ENCODE measurements around the gene UBE2S.

Gene UBE2S

DNA sequence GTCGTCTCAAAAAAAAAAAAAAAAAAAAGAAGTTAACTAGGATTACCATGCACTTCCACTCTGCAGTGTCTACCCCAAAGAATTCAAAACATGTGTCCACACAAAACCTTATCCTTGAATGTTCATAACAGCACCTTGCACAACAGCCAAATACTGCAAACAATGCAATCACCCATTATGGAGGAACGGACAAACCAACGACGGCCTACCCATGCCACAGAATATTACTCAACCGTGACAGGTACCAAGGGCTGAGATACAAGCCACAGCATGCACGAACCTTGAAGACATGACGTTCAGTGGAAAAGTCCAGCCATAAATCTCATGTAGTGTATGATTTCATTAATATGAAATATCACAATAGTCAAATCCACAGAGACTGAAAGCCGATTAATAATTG is 38.5 kb upstream of the UBE2S start:
- TF ChIP-seq, protein P1, sequence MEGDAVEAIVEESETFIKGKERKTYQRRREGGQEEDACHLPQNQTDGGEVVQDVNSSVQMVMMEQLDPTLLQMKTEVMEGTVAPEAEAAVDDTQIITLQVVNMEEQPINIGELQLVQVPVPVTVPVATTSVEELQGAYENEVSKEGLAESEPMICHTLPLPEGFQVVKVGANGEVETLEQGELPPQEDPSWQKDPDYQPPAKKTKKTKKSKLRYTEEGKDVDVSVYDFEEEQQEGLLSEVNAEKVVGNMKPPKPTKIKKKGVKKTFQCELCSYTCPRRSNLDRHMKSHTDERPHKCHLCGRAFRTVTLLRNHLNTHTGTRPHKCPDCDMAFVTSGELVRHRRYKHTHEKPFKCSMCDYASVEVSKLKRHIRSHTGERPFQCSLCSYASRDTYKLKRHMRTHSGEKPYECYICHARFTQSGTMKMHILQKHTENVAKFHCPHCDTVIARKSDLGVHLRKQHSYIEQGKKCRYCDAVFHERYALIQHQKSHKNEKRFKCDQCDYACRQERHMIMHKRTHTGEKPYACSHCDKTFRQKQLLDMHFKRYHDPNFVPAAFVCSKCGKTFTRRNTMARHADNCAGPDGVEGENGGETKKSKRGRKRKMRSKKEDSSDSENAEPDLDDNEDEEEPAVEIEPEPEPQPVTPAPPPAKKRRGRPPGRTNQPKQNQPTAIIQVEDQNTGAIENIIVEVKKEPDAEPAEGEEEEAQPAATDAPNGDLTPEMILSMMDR (IDR thresholded peaks at IDR 0.05; ENCODE audit: insufficient read depth, low read length, poor library complexity, severe bottlenecking): no peak
- no peak for TF ChIP-seq EZH2phosphoT487 (conservative IDR thresholded peaks at IDR 0.05; ENCODE audit: low read length)
- Histone ChIP-seq H3K36me3 (ENCODE audit: low read length) (no peaks in the 10 kb centered on the region), H3K27me3 (ENCODE audit: low read length) (no peaks in the 10 kb centered on the region)

DNA sequence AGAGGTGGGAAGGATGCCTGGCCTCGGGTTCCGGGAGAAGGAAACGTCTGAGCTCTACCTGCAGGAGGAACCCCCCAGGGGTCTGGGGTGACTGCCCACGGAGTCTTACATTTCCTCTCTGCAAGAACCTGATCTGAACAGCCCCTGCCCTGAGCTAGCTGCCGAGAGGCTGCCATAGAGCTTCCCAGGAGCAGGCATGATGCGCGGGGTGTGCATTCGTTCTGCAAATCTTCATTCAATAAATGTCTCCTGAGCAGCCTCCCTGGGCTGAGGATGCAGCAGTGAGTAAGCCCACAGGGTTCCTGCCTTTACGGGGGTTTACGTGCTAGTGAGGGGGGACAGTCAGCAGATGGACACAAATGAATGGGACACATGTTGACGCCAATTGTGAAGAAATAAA is 37.1 kb upstream of the UBE2S start:
- H3K9me3 ChIP-seq (ENCODE audit: insufficient read depth, low read length): no peaks in the 10 kb centered on the region
- H3K36me3 ChIP-seq (ENCODE audit: low read length): no peaks in the 10 kb centered on the region
- no peaks in the 10 kb centered on the region for H3K27me3 ChIP-seq (ENCODE audit: low read length)
- H4K20me1 ChIP-seq (ENCODE audit: low read depth, low read length): no peaks in the 10 kb centered on the region
- no peak overlapping the region for H3K4me2 ChIP-seq (ENCODE audit: low read depth, low read length, poor library complexity, severe bottlenecking)
- H3K79me2 ChIP-seq (ENCODE audit: insufficient read depth, low read length): no peaks in the 10 kb centered on the region
- no peak overlapping the region for H3K4me3 ChIP-seq (ENCODE audit: insufficient read depth, low read length, poor library complexity, severe bottlenecking)
- no peak overlapping the region for H3K27ac ChIP-seq (ENCODE audit: low read depth, low read length)
- no peak overlapping the region for H2AFZ ChIP-seq (ENCODE audit: low read depth, low read length, severe bottlenecking)
- 0 out of 2 replicates have a peak, but pooled peaks cover 9% of the 10 kb centered on the region for H3F3A ChIP-seq (ENCODE audit: insufficient read depth)
- TF ChIP-seq, protein P1 (IDR thresholded peaks at IDR 0.05; ENCODE audit: insufficient read depth, low read length, poor library complexity, severe bottlenecking): no peak
- no peak for TF ChIP-seq EZH2phosphoT487 (conservative IDR thresholded peaks at IDR 0.05; ENCODE audit: low read length)
- no peak overlapping the region for H3K9ac ChIP-seq (ENCODE audit: low read length)
- no peaks in the 10 kb centered on the region for H3K9me2 ChIP-seq (replicated peaks; ENCODE audit: insufficient read depth, low read length)

More for the DNA sequence above, 38.5 kb upstream of the UBE2S start:
- no peak overlapping the region for H3K4me3 ChIP-seq (ENCODE audit: insufficient read depth, low read length, poor library complexity, severe bottlenecking)
- H2AFZ ChIP-seq (ENCODE audit: low read depth, low read length, severe bottlenecking): no peak overlapping the region
- H3K9ac ChIP-seq (ENCODE audit: low read length): no peak overlapping the region
- H3K79me2 ChIP-seq (ENCODE audit: insufficient read depth, low read length): no peaks in the 10 kb centered on the region
- H3K27ac ChIP-seq (ENCODE audit: low read depth, low read length): no peak overlapping the region
- no peak overlapping the region for H3K4me2 ChIP-seq (ENCODE audit: low read depth, low read length, poor library complexity, severe bottlenecking)
- H3F3A ChIP-seq (ENCODE audit: insufficient read depth): 0 out of 2 replicates have a peak, but pooled peaks cover 9% of the 10 kb centered on the region
- H4K20me1 ChIP-seq (ENCODE audit: low read depth, low read length): no peaks in the 10 kb centered on the region
- H3K9me3 ChIP-seq (ENCODE audit: insufficient read depth, low read length): no peaks in the 10 kb centered on the region
- H3K9me2 ChIP-seq (replicated peaks; ENCODE audit: insufficient read depth, low read length): no peaks in the 10 kb centered on the region

DNA sequence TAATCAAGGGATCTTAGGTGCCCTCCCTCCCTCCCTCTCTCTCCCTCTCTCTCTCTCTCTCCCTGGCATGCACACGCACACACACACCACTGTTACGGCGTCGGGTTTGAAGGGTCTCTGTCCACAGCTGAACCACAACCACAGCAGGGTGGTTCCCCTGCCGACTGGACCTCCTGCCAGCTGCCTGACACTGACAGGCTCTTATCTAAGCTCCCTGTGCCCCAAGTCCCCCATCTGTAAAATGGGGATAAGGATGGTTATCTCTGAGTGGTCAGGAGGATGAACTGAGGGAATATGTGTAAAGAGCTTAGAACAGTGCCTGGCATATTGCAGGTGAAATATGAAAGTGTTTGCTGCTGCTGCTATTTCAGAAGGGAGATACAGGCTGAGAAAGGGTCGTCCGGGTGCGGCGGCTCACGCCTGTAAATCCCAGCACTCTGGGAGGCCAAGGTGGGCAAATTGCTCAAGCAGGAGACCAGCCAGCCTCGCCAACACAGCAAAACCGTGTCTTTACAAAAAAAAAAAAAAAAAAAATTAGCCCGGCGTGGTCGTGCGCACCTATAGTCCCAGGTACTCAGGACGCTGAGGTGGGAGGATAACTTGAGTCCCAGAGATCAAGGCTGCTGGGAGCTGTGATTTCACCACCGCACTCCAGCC is 36.4 kb upstream of the UBE2S start:
- Histone ChIP-seq H3K9me2 (replicated peaks; ENCODE audit: insufficient read depth, low read length) (no peaks in the 10 kb centered on the region), H3K9me3 (ENCODE audit: insufficient read depth, low read length) (no peaks in the 10 kb centered on the region), H3K79me2 (ENCODE audit: insufficient read depth, low read length) (no peaks in the 10 kb centered on the region), H2AFZ (ENCODE audit: low read depth, low read length, severe bottlenecking) (no peak overlapping the region), H3K27ac (ENCODE audit: low read depth, low read length) (no peak overlapping the region), H3F3A (ENCODE audit: insufficient read depth) (0 out of 2 replicates have a peak, but pooled peaks cover 9% of the 10 kb centered on the region), H3K27me3 (ENCODE audit: low read length) (no peaks in the 10 kb centered on the region), H4K20me1 (ENCODE audit: low read depth, low read length) (no peaks in the 10 kb centered on the region), H3K4me3 (ENCODE audit: insufficient read depth, low read length, poor library complexity, severe bottlenecking) (no peak overlapping the region), H3K4me2 (ENCODE audit: low read depth, low read length, poor library complexity, severe bottlenecking) (no peak overlapping the region), H3K36me3 (ENCODE audit: low read length) (no peaks in the 10 kb centered on the region), H3K9ac (ENCODE audit: low read length) (no peak overlapping the region)
- TF ChIP-seq, protein P1 (IDR thresholded peaks at IDR 0.05; ENCODE audit: insufficient read depth, low read length, poor library complexity, severe bottlenecking): no peak
- TF ChIP-seq EZH2phosphoT487 (conservative IDR thresholded peaks at IDR 0.05; ENCODE audit: low read length): no peak
